Measurements from ENCODE around the gene RAB11FIP5. TPM values are rescaled to one million over a fixed set of nuclear protein-coding genes. Genes with fewer than 3 reads are reported as not detected.
A peak's percentile ranks its signal among the peaks of the same experiment; 100 is the strongest.

The RAB11FIP5 gene
- total RNA-seq, 1 donor from 2014 or later = 27.7 TPM

DNA sequence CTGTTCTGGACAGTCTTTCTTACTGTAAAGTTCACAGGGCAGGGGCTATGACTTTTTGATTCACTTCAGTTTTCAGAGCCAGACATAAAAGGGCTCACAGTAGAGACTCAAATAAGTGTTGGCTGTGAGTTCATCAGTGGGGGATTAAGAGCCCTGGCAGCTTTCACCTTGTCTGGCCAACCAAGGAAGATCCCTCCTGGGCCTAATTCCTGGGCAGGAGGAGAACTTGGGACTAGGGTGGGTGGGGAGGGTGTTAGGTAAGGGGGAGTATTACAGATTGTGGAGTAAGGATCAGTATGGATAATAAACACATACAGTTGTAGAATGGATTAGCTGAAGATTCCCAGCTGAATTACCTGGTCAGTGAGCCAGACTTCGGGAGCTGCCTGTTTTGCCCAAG, 40.3 kb downstream of the RAB11FIP5 start:
- H3K4me3 ChIP-seq (ENCODE audit: low read depth, low read length) = peak overlapping the region; percentile 88
- no peak for DNase-seq (ENCODE audit: low read depth)
- TF ChIP-seq CTCF (conservative IDR thresholded peaks at IDR 0.05; ENCODE audit: low read depth, low read length) = no peak

- DNase-seq (ENCODE audit: low read depth) = no peak
- H3K4me3 ChIP-seq (ENCODE audit: low read depth, low read length) = peak overlapping the region; percentile 88
- TF ChIP-seq CTCF (conservative IDR thresholded peaks at IDR 0.05; ENCODE audit: low read depth, low read length) = no peak
Observed at GRCh38 chr2:73072129-73072395, 40.7 kb downstream of the RAB11FIP5 start.

- no peak for TF ChIP-seq CTCF (conservative IDR thresholded peaks at IDR 0.05; ENCODE audit: low read depth, low read length)
- H3K4me3 ChIP-seq (ENCODE audit: low read depth, low read length) = peak within 1 kb of the TSS; percentile 88
- peak; percentile 43 for DNase-seq (ENCODE audit: low read depth)
Observed at GRCh38 chr2:73071360-73072128, 41.2 kb downstream of the RAB11FIP5 start, which contains the start of gene SFXN5. Gene SFXN5 (minus strand): TSS chr2:73071712. CDS start chr2:73071705, 7 bp downstream.

GRCh38 chr2:73070643-73071359, 41.9 kb downstream of the RAB11FIP5 start:
- no peak for DNase-seq (ENCODE audit: low read depth)
- H3K4me3 ChIP-seq (ENCODE audit: low read depth, low read length) = peak overlapping the region; percentile 88
- no peak for TF ChIP-seq CTCF (conservative IDR thresholded peaks at IDR 0.05; ENCODE audit: low read depth, low read length)

GRCh38 chr2:73069855-73070642, 42.7 kb downstream of the RAB11FIP5 start:
- H3K4me3 ChIP-seq (ENCODE audit: low read depth, low read length) = peak overlapping the region; percentile 88
- no peak for DNase-seq (ENCODE audit: low read depth)
- TF ChIP-seq CTCF (conservative IDR thresholded peaks at IDR 0.05; ENCODE audit: low read depth, low read length) = no peak

DNA sequence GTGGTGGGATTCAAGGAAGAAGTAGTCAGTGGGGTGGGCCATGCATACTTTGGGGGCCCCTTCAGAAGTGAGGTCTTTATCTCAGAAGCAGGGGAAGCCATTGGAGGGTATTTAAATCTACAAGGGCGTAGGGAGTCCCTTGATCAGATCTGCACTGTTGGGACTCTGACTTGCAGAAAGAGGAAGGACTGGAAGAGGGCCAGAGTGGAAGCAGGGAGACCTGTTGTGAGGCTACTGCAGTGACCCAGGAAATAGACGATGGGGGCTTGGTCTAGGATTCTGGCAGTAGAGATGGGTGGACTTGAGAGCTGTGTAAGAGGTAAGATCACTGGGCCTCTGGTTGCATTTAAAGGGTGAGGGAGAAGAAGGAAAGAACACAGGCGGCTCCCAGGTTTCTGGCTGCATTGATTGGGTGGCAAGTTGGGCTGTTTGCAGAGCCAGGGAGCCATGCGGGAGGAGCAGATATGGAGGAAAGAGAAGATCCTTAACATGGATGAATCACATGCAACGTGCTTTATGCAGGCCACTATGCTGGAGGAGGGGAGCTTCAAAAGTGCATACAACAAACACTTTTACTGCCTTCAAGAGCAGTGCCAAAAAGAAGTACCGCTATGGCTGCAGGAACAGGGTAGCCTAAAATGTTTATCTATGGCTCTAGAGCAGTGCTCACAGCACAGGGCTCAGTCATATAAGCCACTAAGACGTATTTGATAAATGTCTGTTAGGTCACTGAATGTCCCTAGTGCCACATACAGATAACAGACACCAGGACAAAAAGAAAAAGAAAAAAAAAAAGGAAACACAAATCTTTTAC, 43.5 kb downstream of the RAB11FIP5 start:
- TF ChIP-seq CTCF (conservative IDR thresholded peaks at IDR 0.05; ENCODE audit: low read depth, low read length) = no peak
- DNase-seq (ENCODE audit: low read depth) = no peak
- peak overlapping the region; percentile 88 for H3K4me3 ChIP-seq (ENCODE audit: low read depth, low read length)
